Activated T-helper 2 cell treated with anti-CD3 and anti-CD28 coated beads, Interferon-gamma antibody, Interleukin-2, Interleukin-4, amounts not matched to agents 10 μg/mL and 5 μg/mL and 100 μg/mL, durations not matched to agents 14 hours and 24 hours and 36 hours (primary cell): Measurements from ENCODE around the gene LITAFD. TPM values are rescaled to one million over a fixed set of nuclear protein-coding genes. Genes with fewer than 3 reads are reported as not detected.

ENCODE experiments used
- DNase-seq: peaks from one replicate; pipeline ENCODE4 v3.0.0; 2021; ENCODE audit warnings: low spot score
- H3K27ac Mint-ChIP-seq: one replicate; pipeline ENCODE4 v1.8.0; 2021; ENCODE audit warnings: mixed read lengths
- H3K27me3 Mint-ChIP-seq: one replicate; pipeline ENCODE4 v1.8.0; 2021; ENCODE audit warnings: low read depth, mixed read lengths
- H3K36me3 Mint-ChIP-seq: one replicate; pipeline ENCODE4 v1.8.0; 2021; ENCODE audit warnings: low read depth, mixed read lengths
- H3K4me1 Mint-ChIP-seq: one replicate; pipeline ENCODE4 v1.8.0; 2021; ENCODE audit warnings: low read depth, mixed read lengths
- H3K4me3 Mint-ChIP-seq: one replicate; pipeline ENCODE4 v1.8.0; 2021; ENCODE audit warnings: low read depth, mild to moderate bottlenecking, moderate library complexity, mixed read lengths
- H3K9me3 Mint-ChIP-seq: one replicate; pipeline ENCODE4 v1.8.0; 2021; ENCODE audit warnings: mixed read lengths
- intact Hi-C: fragments of 100-400 bp; cut with micrococcal nuclease; formaldehyde crosslinking; loops from one replicate; pipeline ENCODE4 v1.15.1; 2023
- total RNA-seq: library from RNA; stranded (reverse); gene quantifications from 2 replicates; pipeline ENCODE4 v1.2.3, GENCODE V29; 2022

LITAFD gene
- total RNA-seq, 1 donor from 2014 or later: not detected

DNA sequence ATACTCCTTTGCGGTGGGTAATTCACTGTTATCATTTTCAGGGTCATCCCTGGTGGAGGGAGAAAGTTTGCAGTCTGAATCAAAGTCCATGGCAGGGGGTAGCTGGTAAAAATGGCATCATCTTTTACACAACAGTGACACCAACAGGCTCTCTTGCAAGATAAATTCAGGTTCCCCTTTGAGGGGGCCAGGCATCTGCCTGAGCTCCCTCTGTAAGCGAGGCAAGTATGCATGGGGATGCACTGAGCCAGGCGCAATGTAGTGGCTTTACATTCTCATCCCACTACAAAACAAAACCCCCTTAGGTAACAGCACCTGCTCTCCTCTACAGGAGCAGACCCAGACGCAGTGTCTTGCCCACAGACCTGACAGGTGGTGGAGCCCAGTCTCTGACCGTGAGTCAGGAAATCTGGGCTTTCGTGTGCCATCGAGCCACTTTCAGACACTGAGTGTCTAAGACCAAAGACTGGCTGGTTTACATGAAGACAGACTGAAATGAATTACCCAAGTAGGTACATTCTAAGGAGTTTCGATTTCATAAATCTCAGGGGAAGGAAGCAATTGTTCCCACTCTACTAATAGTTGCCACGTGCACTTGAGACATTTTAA is 17.7 kb downstream of the LITAFD start:
- no peaks in the 10 kb centered on the region for H3K9me3 Mint-ChIP-seq
- no peak overlapping the region for H3K27ac Mint-ChIP-seq
- intact Hi-C loops: no loop called here

DNA sequence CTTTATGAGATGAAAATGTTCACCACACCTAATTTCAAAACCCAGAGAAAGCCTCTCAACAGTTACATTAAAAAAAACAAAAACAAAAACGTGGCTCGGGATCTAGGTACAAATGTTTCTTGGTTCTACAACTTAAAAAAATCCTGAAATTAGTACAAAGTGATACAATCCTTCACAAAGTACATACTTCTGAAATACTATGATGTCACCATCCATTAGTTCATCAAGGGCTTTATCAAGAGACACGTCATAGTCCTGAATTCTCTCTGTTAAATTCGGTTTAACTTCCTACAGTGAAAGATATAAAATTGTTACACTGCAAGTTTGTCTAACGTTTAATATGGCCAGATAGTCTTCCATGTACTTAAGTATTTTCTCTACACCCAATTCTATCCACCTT is 18.2 kb downstream of the LITAFD start:
- no peak overlapping the region for H3K4me3 Mint-ChIP-seq
- H3K4me1 Mint-ChIP-seq: no peaks in the 10 kb centered on the region
- no peaks in the 10 kb centered on the region for H3K27me3 Mint-ChIP-seq
- intact Hi-C loops: no loop called here
- no peaks in the 10 kb centered on the region for H3K9me3 Mint-ChIP-seq
- H3K36me3 Mint-ChIP-seq: peaks cover 86% of the 10 kb centered on the region
- no peak for DNase-seq
- H3K27ac Mint-ChIP-seq: no peak overlapping the region

More for the DNA sequence above, 17.7 kb downstream of the LITAFD start:
- no peak for DNase-seq
- Mint-ChIP-seq H3K4me1 (no peaks in the 10 kb centered on the region), H3K27me3 (no peaks in the 10 kb centered on the region), H3K4me3 (no peak overlapping the region), H3K36me3 (peaks cover 86% of the 10 kb centered on the region)

DNA sequence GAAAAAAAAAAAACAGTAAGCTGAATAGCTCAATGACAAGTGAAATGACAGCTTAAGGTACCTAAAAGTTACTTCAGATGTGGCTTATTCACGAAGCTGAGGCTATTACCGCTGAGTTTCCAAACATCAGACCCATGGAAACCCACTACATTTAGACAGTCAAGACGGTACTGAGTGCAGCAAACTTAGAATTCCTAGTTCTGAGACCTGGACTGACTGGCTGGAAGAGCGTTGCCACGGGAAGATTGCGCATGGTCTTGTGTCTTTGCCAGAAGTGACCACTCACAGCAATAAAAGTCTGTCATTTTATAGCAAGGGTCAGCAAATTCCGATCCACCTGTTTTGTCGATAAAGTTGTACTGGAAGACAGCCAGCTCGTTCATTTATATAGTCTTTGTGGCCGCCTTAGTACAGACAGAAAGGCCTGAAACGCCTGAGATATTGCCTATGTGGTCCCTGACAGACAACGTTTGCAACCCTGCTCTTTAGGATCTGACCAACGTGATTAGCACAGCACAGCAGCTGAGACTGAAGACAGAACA is 19.2 kb downstream of the LITAFD start:
- Mint-ChIP-seq H3K4me1 (no peaks in the 10 kb centered on the region), H3K4me3 (no peak overlapping the region), H3K27me3 (no peaks in the 10 kb centered on the region), H3K9me3 (no peaks in the 10 kb centered on the region), H3K36me3 (peaks cover 92% of the 10 kb centered on the region), H3K27ac (no peak overlapping the region)
- DNase-seq: no peak
- intact Hi-C loops: no loop called here

GRCh38 chr16:8903004-8903403 is 20.9 kb downstream of the LITAFD start:
- H3K27me3 Mint-ChIP-seq: no peaks in the 10 kb centered on the region
- H3K4me1 Mint-ChIP-seq: no peaks in the 10 kb centered on the region
- peaks cover 88% of the 10 kb centered on the region for H3K36me3 Mint-ChIP-seq
- no peak overlapping the region for H3K27ac Mint-ChIP-seq
- no peaks in the 10 kb centered on the region for H3K9me3 Mint-ChIP-seq
- H3K4me3 Mint-ChIP-seq: no peak overlapping the region
- intact Hi-C loops: no loop called here
- no peak for DNase-seq

GRCh38 chr16:8904018-8904430 is 21.9 kb downstream of the LITAFD start:
- Mint-ChIP-seq H3K4me3 (no peak overlapping the region), H3K9me3 (no peaks in the 10 kb centered on the region), H3K4me1 (peaks cover 4% of the 10 kb centered on the region), H3K27ac (no peak overlapping the region), H3K36me3 (peaks cover 83% of the 10 kb centered on the region), H3K27me3 (no peaks in the 10 kb centered on the region)
- no peak for DNase-seq
- intact Hi-C loops: no loop called here

DNA sequence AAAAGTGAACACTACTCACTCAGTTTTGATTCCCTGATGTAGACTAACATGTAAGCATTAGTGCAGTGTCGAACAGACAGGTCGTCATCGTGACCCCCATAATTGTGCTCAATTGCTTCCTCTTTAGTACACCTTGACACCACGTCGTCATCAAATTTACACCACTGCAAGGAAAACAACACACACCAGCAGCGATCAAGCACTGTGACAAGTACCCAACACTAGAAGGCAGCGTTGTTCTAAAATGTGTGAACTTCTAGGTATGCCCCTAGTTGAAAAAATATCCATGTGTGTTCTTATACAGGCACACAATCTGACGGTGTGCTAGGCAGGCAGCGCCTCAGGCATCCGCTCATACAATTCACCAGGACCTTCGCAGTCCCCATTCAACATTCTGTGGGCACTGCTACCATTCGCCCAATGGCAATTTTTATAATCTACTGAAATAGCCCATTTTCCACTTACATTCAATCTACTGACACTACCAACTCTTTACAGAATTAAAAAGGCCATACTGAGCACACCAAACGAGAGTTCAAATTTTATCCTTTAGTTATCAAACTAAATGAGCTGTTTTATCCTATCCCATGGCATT is 23.1 kb downstream of the LITAFD start:
- no peak for DNase-seq
- Mint-ChIP-seq H3K27ac (no peak overlapping the region), H3K4me3 (no peak overlapping the region), H3K9me3 (no peaks in the 10 kb centered on the region), H3K4me1 (peaks cover 5% of the 10 kb centered on the region), H3K27me3 (no peaks in the 10 kb centered on the region), H3K36me3 (peaks cover 72% of the 10 kb centered on the region)
- intact Hi-C loops: loop anchor here (1.0 kb wide), 2 partner anchors 31 to 103 kb away; no protein-coding TSS in a partner anchor

GRCh38 chr16:8905795-8906591 is 23.8 kb downstream of the LITAFD start:
- Mint-ChIP-seq H3K36me3 (peaks cover 72% of the 10 kb centered on the region), H3K27ac (no peak overlapping the region), H3K4me3 (no peak overlapping the region), H3K9me3 (no peaks in the 10 kb centered on the region), H3K4me1 (peaks cover 8% of the 10 kb centered on the region), H3K27me3 (no peaks in the 10 kb centered on the region)
- intact Hi-C loops: loop anchor here (1.0 kb wide), 2 partner anchors 30 to 102 kb away; no protein-coding TSS in a partner anchor
- no peak for DNase-seq

DNA sequence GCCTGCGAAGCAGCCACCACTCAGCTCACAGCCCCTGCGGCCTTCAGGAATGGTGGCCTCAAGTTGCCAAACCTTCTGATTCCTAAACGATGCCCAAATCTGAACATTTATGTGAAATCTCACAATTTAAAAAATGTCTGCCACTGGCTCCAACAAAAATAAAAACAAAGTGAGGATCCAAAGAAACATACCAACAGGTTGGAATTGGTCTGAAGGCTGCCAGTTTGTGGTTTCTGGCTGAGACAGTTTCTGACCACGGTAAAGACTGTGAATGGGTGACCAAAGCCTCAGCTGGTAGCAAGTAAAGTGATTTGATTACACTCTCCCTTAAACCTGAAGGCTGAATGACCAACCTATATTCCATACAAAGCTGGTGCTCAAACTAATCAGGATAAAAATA is 24.9 kb downstream of the LITAFD start:
- peaks cover 16% of the 10 kb centered on the region for H3K4me1 Mint-ChIP-seq
- peaks cover 70% of the 10 kb centered on the region for H3K36me3 Mint-ChIP-seq
- intact Hi-C loops: no loop called here
- no peaks in the 10 kb centered on the region for H3K9me3 Mint-ChIP-seq
- DNase-seq: no peak
- no peak overlapping the region for H3K27ac Mint-ChIP-seq
- no peak overlapping the region for H3K4me3 Mint-ChIP-seq
- H3K27me3 Mint-ChIP-seq: no peaks in the 10 kb centered on the region

DNA sequence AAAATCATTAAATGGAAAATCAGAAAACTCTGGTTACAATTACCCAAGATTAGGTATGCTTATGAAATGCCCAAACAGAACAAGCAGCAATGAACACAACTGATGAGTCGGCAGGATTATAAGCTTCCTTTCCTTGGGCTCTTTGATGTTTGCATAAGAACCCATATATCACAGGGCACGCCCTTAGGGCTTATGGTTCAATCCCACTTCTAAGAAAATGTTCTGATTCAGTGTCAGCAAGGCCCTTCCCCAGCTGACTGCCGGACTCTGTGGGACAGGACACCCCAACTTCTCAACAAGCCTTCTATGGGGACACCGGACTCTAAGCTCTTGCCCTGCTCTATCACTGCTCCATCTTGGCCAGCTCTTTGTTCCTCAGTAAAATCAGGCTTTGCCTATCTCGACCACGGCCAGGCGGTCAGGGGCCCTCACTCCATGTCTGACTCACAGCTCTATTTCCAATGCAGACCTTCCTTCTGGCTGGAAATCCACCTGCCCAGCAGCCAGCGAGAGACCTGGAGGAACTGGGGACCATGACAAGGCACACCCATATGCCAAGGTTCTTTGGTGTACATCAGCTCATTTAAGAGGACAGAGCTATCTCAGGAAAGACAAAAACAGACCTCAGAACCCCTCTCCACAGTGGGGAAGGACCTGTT is 26.8 kb downstream of the LITAFD start:
- no peak overlapping the region for H3K27ac Mint-ChIP-seq
- H3K27me3 Mint-ChIP-seq: no peaks in the 10 kb centered on the region
- intact Hi-C loops: no loop called here
- no peak overlapping the region for H3K4me3 Mint-ChIP-seq
- H3K9me3 Mint-ChIP-seq: no peaks in the 10 kb centered on the region
- peaks cover 19% of the 10 kb centered on the region for H3K4me1 Mint-ChIP-seq
- H3K36me3 Mint-ChIP-seq: peaks cover 70% of the 10 kb centered on the region
- DNase-seq: no peak

GRCh38 chr16:8910811-8911210 is 28.7 kb downstream of the LITAFD start:
- Mint-ChIP-seq H3K4me1 (peaks cover 27% of the 10 kb centered on the region), H3K36me3 (peaks cover 71% of the 10 kb centered on the region), H3K27ac (no peak overlapping the region), H3K27me3 (no peaks in the 10 kb centered on the region), H3K9me3 (no peaks in the 10 kb centered on the region), H3K4me3 (no peak overlapping the region)
- DNase-seq: no peak
- intact Hi-C loops: no loop called here

DNA sequence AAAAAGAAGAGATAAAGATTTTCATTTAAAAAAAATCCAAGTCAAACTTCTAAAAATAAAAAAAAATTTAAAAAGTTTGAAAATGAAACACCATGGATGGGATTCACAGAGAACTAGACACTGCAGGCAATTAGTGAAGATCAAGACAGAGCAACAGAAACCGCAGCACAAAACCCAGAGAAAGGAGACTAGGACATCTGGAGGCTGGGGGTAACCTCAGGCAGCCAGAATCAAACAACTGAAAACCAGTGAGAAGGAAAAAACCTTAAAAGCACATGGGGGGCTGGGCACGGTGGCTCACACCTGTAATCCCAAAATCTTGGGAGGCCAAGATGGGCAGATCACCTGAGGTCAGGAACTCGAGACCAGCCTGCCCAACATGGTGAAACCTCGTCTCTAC is 30.6 kb downstream of the LITAFD start:
- H3K4me1 Mint-ChIP-seq: peaks cover 42% of the 10 kb centered on the region
- intact Hi-C loops: no loop called here
- H3K9me3 Mint-ChIP-seq: no peaks in the 10 kb centered on the region
- H3K36me3 Mint-ChIP-seq: peaks cover 78% of the 10 kb centered on the region
- no peak overlapping the region for H3K27ac Mint-ChIP-seq
- no peaks in the 10 kb centered on the region for H3K27me3 Mint-ChIP-seq
- no peak overlapping the region for H3K4me3 Mint-ChIP-seq
- no peak for DNase-seq

DNA sequence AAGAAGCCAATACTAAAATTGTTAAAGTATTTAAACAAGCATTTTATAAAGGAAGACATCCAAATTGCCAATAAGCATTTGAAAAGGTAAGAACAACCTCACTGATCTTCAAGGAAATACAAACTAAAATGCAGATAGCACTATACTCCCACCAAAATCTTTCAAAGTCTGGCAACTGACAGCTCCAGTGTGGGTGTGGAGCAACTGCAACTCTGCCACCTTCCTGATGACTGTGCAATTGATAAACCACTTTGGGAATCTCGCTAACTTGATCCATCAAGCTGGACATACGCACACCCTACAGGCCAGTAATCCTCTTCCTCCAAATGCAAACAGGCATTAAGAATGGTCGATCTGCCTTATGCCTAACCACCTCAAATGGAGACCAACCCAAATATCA is 31.9 kb downstream of the LITAFD start:
- peaks cover 45% of the 10 kb centered on the region for H3K4me1 Mint-ChIP-seq
- intact Hi-C loops: loop anchor here (2.0 kb wide), 1 partner anchor 41 kb away; no protein-coding TSS in a partner anchor
- H3K9me3 Mint-ChIP-seq: no peaks in the 10 kb centered on the region
- no peak for DNase-seq
- H3K27me3 Mint-ChIP-seq: no peaks in the 10 kb centered on the region
- H3K27ac Mint-ChIP-seq: no peak overlapping the region
- no peak overlapping the region for H3K4me3 Mint-ChIP-seq
- peaks cover 83% of the 10 kb centered on the region for H3K36me3 Mint-ChIP-seq
